Mesenchymal stem cell (in vitro differentiated cells and primary cell): ENCODE data around the gene RSPH1.
A peak's percentile ranks its signal among the peaks of the same experiment; 100 is the strongest.

Experiments
- DNase-seq: peaks from one replicate; pipeline ENCODE4 v3.0.0-alpha.2; 2013
- H2AFZ ChIP-seq: one replicate; pipeline ENCODE4 v1.6.1; 2013; ENCODE audit warnings: low read depth, mild to moderate bottlenecking, control low read depth, inconsistent platforms, low read length, moderate library complexity
- H2AK5ac ChIP-seq: 2 replicates; pipeline ENCODE4 v1.6.1; 2013; ENCODE audit warnings: low read length, moderate library complexity, mild to moderate bottlenecking, inconsistent platforms; ENCODE audit not compliant: severe bottlenecking
- H2BK120ac ChIP-seq: one replicate; pipeline ENCODE4 v1.6.1; 2013; ENCODE audit warnings: low read depth, mild to moderate bottlenecking, inconsistent platforms, low read length, moderate library complexity
- H2BK12ac ChIP-seq, 2 experiments: one replicate each; pipeline ENCODE4 v1.6.1; 2013; ENCODE audit warnings: inconsistent platforms in 2 of 2, low read length in 2 of 2, mild to moderate bottlenecking in 2 of 2, moderate library complexity in 2 of 2, control low read depth in 1 of 2
- H2BK15ac ChIP-seq: one replicate; pipeline ENCODE4 v1.6.1; 2013; ENCODE audit warnings: mild to moderate bottlenecking, low read depth, inconsistent platforms; ENCODE audit not compliant: poor library complexity, severe bottlenecking
- H2BK5ac ChIP-seq: 2 replicates; pipeline ENCODE4 v1.6.1; 2013; ENCODE audit warnings: low read depth, mild to moderate bottlenecking, low read length, control low read depth, inconsistent platforms; ENCODE audit not compliant: poor library complexity, severe bottlenecking
- H3K14ac ChIP-seq, 2 experiments: one replicate each; pipeline ENCODE4 v1.6.1; 2013; ENCODE audit warnings: inconsistent platforms in 2 of 2, low read length in 2 of 2, control low read depth in 1 of 2, mild to moderate bottlenecking in 1 of 2, moderate library complexity in 1 of 2
- H3K18ac ChIP-seq, 2 experiments: one replicate each; pipeline ENCODE4 v1.6.1; 2013; ENCODE audit warnings: inconsistent platforms in 2 of 2, low read length in 2 of 2, control low read depth in 1 of 2, low read depth in 1 of 2, mild to moderate bottlenecking in 1 of 2
- H3K23ac ChIP-seq, 2 experiments: one replicate each; pipeline ENCODE4 v1.6.1; 2013; ENCODE audit warnings: inconsistent platforms in 2 of 2, low read length in 2 of 2, mild to moderate bottlenecking in 2 of 2, moderate library complexity in 2 of 2, control low read depth in 1 of 2
- H3K27ac ChIP-seq: 2 replicates; pipeline ENCODE4 v1.5.1; 2013; ENCODE audit warnings: mild to moderate bottlenecking, moderate library complexity, low read length, control low read depth, inconsistent platforms; ENCODE audit not compliant: poor library complexity, severe bottlenecking
- H3K27me3 ChIP-seq, 2 experiments: 2 replicates each; pipeline versions ENCODE4 v1.6.1 to v1.7.0; 2013; ENCODE audit warnings: low read length in 2 of 2, mild to moderate bottlenecking in 2 of 2, moderate library complexity in 2 of 2, control low read depth in 1 of 2, inconsistent platforms in 1 of 2; ENCODE audit not compliant: control insufficient read depth in 1 of 2, insufficient read depth in 1 of 2
- H3K36me3 ChIP-seq, 2 experiments: 2 replicates each; pipeline versions ENCODE4 v1.6.1 to v1.7.0; 2013; ENCODE audit warnings: low read length in 2 of 2, control low read depth in 1 of 2, inconsistent platforms in 1 of 2, low read depth in 1 of 2, mild to moderate bottlenecking in 1 of 2; ENCODE audit not compliant: insufficient read depth in 2 of 2, control insufficient read depth in 1 of 2
- H3K4ac ChIP-seq, 2 experiments: one replicate each; pipeline ENCODE4 v1.6.1; 2013; ENCODE audit warnings: inconsistent platforms in 2 of 2, low read length in 2 of 2, mild to moderate bottlenecking in 2 of 2, moderate library complexity in 2 of 2, control low read depth in 1 of 2, low read depth in 1 of 2
- H3K4me1 ChIP-seq: 2 replicates; pipeline ENCODE4 v1.6.1; 2013; ENCODE audit warnings: low read depth, low read length, control low read depth; ENCODE audit not compliant: control insufficient read depth, insufficient read depth
- H3K4me2 ChIP-seq: 2 replicates; pipeline ENCODE4 v1.6.1; 2013; ENCODE audit warnings: low read length, mild to moderate bottlenecking, inconsistent platforms; ENCODE audit not compliant: poor library complexity, severe bottlenecking
- H3K4me3 ChIP-seq, 2 experiments: 2 replicates each; pipeline versions ENCODE4 v1.5.1 to v1.7.0; 2013; ENCODE audit warnings: low read length in 2 of 2, mild to moderate bottlenecking in 2 of 2, control low read depth in 1 of 2, low read depth in 1 of 2; ENCODE audit not compliant: insufficient read depth in 1 of 2
- H3K79me1 ChIP-seq: replicated peaks from 2 replicates; pipeline ENCODE4 v1.6.1; 2013; ENCODE audit warnings: mild to moderate bottlenecking, control low read depth, low read length, inconsistent platforms; ENCODE audit not compliant: poor library complexity, severe bottlenecking
- H3K9ac ChIP-seq: 2 replicates; pipeline ENCODE4 v1.7.0; 2013; ENCODE audit warnings: mild to moderate bottlenecking, low read length, moderate library complexity
- H3K9me3 ChIP-seq: 2 replicates; pipeline ENCODE4 v1.7.0; 2013; ENCODE audit warnings: mild to moderate bottlenecking, low read length; ENCODE audit not compliant: control insufficient read depth
- H4K8ac ChIP-seq: one replicate; pipeline ENCODE4 v1.6.1; 2013; ENCODE audit warnings: inconsistent platforms, mild to moderate bottlenecking, low read length, moderate library complexity
- H4K91ac ChIP-seq: one replicate; pipeline ENCODE4 v1.6.1; 2013; ENCODE audit warnings: mild to moderate bottlenecking, low read length, inconsistent platforms
- WGBS: methylation state at CpG from one replicate; pipeline ENCODE4 v1.1.7; 2013; ENCODE audit warnings: mixed read lengths; 5-methylcytosine and 5-hydroxymethylcytosine counted together

RSPH1 gene

GRCh38 chr21:42469272-42469671 is 26.8 kb downstream of the RSPH1 start:
- Histone ChIP-seq H2AFZ (no peak overlapping the region), H3K9me3 (no peaks in the 10 kb centered on the region), H2BK12ac (no peak overlapping the region), H3K18ac (no peak overlapping the region), H3K9ac (no peak overlapping the region), H4K8ac (no peak overlapping the region), H3K23ac (no peak overlapping the region), H3K14ac (no peak overlapping the region), H3K79me1 (no peaks in the 10 kb centered on the region), H2BK120ac (no peak overlapping the region), H2AK5ac (no peak overlapping the region), H3K4me3 (no peak overlapping the region), H3K27me3 (peaks cover 0 to 24% of the 10 kb centered on the region in 2 experiments), H3K36me3 (peaks cover 0 to 2% of the 10 kb centered on the region in 2 experiments), H2BK15ac (no peak overlapping the region), H4K91ac (no peak overlapping the region), H3K27ac (no peak overlapping the region), H3K4me1 (peaks cover 22% of the 10 kb centered on the region), H3K4ac (no peak overlapping the region), H3K4me2 (no peak overlapping the region), H2BK5ac (no peak overlapping the region)
- 73% methylated on average over 2 of the region's 2 CpGs for whole genome bisulfite sequencing
- DNase-seq = no peak

DNA sequence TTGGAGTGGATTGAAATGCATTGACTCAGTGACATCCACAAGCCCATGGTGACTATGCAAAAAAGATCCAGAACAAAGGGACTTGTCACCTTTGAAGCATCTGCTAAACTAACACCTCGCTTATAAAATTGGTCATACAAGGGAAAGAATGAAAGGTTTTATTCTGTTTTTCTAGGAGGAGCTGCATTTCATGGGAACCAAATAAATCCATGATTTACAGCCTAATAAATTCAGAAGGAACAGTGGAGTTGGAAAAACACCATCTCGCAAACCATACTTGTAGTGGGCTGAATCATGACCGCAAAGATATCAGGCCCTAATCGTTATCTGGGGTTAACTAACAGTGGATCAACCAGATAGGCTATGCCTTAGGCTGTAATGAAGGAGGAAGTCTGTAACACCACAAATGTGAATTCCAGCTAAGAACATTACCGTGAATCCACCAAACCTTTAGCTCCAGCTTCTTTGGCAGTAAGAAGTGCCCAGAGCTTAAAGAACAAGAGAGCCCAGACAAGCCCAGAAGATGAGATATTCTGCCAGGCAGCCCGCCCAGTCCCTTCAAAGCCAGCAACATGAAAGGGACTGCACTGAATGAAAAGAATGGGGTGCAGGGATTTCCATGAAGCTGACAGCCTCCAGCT is 27.4 kb downstream of the RSPH1 start:
- Histone ChIP-seq H2BK12ac (no peak overlapping the region), H3K4ac (no peak overlapping the region)

DNA sequence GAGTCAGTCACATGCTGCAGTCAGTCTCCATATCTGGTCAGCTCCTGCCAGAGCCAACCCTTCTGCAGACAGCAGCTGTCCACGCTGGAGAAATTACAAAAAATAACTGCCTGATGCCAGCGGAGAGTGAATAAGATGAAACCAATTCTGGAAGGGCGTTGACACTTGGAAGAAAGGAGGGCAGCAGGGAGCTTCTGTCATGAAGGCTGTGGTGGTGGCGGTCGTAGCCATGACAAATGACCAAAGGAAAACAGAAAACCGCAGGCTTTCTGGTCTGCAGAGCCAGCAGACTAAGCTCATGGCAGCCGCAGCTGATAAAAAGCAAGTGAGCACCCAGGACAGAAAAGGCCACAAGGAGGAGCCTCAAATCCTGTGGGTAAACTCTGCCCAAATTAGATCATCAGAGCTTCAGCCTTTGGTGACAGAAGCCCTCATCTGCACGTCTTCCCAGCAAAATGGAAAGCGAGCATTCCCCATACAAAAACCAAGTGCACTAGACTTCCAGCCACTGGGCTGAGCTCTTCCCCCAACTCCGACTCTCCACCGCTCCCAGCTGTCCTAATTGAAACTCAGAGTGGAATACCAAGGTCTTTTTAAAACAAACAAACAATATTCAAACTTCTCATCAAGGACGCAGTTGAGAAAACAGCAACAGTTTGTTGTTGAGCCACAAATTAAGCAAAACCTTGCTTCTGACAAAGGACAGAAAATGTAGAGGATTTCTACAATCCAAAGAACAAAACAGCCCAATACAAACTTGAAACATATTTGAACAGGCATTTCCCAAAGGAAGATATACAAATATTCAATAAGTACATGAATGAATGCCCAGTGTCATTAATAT is 28.7 kb downstream of the RSPH1 start:
- Histone ChIP-seq H3K9me3 (no peaks in the 10 kb centered on the region), H3K14ac (no peak overlapping the region), H4K8ac (no peak overlapping the region), H4K91ac (no peak overlapping the region), H3K18ac (no peak overlapping the region), H3K4me1 (peaks cover 19% of the 10 kb centered on the region), H3K36me3 (peaks cover 0 to 2% of the 10 kb centered on the region in 2 experiments), H2BK120ac (no peak overlapping the region), H2BK5ac (no peak overlapping the region), H3K23ac (no peak overlapping the region), H3K27me3 (peaks cover 0 to 21% of the 10 kb centered on the region in 2 experiments), H3K9ac (no peak overlapping the region), H2AFZ (no peak overlapping the region), H3K4ac (no peak overlapping the region), H2AK5ac (peak overlapping the region; percentile 38), H3K27ac (no peak overlapping the region), H3K79me1 (no peaks in the 10 kb centered on the region), H3K4me2 (no peak overlapping the region), H2BK12ac (no peak overlapping the region), H2BK15ac (no peak overlapping the region), H3K4me3 (no peak overlapping the region)
- peak; percentile 34 for DNase-seq
- WGBS = 60% methylated on average over 12 of the region's 12 CpGs

More for the DNA sequence above, 27.4 kb downstream of the RSPH1 start:
- H3K14ac ChIP-seq = no peak overlapping the region
- no peaks in the 10 kb centered on the region for H3K79me1 ChIP-seq
- no peak overlapping the region for H2AK5ac ChIP-seq
- no peak overlapping the region for H3K9ac ChIP-seq
- no peak overlapping the region for H3K27ac ChIP-seq
- DNase-seq = no peak
- no peak overlapping the region for H4K8ac ChIP-seq
- H2BK120ac ChIP-seq = no peak overlapping the region
- no peak overlapping the region for H4K91ac ChIP-seq
- no peaks in the 10 kb centered on the region for H3K9me3 ChIP-seq
- no peak overlapping the region for H2AFZ ChIP-seq
- no peak overlapping the region for H3K18ac ChIP-seq
- no peak overlapping the region for H2BK5ac ChIP-seq
- peaks cover 0 to 22% of the 10 kb centered on the region in 2 experiments for H3K27me3 ChIP-seq
- peaks cover 0 to 2% of the 10 kb centered on the region in 2 experiments for H3K36me3 ChIP-seq
- WGBS = 54% methylated on average over 5 of the region's 6 CpGs
- H3K4me2 ChIP-seq = no peak overlapping the region
- H3K23ac ChIP-seq = no peak overlapping the region
- no peak overlapping the region for H2BK15ac ChIP-seq
- H3K4me1 ChIP-seq = peaks cover 18% of the 10 kb centered on the region
- H3K4me3 ChIP-seq = no peak overlapping the region

DNA sequence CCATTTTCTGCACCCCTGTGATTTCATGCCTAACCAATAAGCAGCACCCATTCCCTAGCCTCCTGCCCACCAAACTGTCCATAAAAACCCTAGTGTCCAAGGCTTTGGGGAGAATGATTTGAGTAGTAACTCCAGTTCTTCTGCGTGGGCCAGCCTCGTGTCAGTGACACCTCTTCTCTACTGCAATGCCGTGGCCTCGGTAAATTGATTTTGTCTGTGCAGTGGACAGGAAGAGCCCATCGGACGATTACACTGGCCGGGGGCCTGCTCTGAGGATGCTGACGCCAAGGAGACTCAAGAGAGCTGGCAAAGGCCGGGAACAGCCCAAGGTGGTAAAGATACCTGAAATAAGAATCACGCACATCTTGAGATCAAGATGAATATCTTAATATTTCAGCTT is 29.3 kb downstream of the RSPH1 start:
- Histone ChIP-seq H3K9ac (no peak overlapping the region), H3K14ac (no peak overlapping the region), H3K23ac (no peak overlapping the region), H2BK12ac (no peak overlapping the region), H2BK5ac (peak overlapping the region; percentile 24), H3K27ac (no peak overlapping the region), H3K4me3 (no peak overlapping the region), H3K4me2 (no peak overlapping the region), H2AK5ac (peak overlapping the region; percentile 80), H4K8ac (no peak overlapping the region), H3K36me3 (no peaks in the 10 kb centered on the region), H3K27me3 (peaks cover 0 to 24% of the 10 kb centered on the region in 2 experiments), H2AFZ (no peak overlapping the region), H3K9me3 (no peaks in the 10 kb centered on the region), H2BK15ac (no peak overlapping the region), H2BK120ac (no peak overlapping the region), H3K4ac (no peak overlapping the region), H3K18ac (no peak overlapping the region), H3K79me1 (no peaks in the 10 kb centered on the region), H3K4me1 (peaks cover 24% of the 10 kb centered on the region), H4K91ac (no peak overlapping the region)
- WGBS = 87% methylated on average over 9 of the region's 10 CpGs
- DNase-seq = no peak
